ENCODE measurements around the gene OTUB1. TPM values are rescaled to one million over a fixed set of nuclear protein-coding genes. Genes with fewer than 3 reads are reported as not detected.

The OTUB1 gene
- total and polyA plus RNA-seq, 2 of the 4 experiments (the other 2 are of a cell fraction), result 69.0 to 168 TPM

DNA sequence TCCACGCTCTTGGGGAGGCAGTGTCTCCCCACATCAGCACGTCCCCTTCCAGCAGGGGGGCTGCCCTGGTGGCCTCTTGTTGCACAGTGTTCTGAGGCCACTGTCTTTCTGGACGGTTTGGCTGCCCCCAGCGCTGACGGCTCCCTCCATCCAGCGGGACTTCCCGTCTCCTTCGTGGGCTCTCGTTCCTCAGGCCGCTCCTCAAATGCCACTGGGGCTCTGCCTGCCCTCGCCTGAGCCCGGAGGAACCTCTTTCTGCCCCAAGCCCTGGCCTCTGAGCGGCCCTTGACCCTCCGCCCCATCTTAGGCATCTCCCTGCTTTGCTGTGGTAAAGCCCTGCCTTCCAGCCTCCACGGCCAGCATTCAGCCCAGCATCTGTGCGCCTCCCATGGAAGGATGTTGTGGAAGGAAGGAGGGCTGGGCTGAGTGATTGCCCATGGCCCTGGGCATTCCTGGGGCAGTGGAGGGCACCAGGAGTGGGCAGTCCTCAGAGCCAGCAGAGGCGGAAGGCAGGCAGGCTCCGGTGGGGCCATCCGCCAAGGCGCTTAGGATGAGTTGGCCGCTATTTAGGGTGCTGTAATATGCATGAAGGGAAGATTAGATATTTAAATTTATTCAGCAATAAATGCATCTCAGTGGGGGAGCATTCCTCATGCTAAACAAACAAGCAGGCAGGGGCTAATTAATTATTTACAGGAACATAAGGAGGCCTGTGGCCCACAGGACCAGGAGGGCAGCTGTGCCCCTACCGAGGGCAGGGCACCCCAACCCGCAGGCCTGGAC lies 17.8 kb downstream of the OTUB1 start:
- Histone ChIP-seq H3K4me2 (ENCODE audit: low read depth, low read length) (no peak overlapping the region), H2BK5ac (ENCODE audit: low read depth, low read length, poor library complexity, severe bottlenecking) (no peak overlapping the region), H3K4me1 (ENCODE audit: control insufficient read depth, insufficient read depth, low read length) (peaks cover 11% of the 10 kb centered on the region), H3K27ac (ENCODE audit: insufficient read depth, low read length) (no peak overlapping the region), H3K79me1 (ENCODE audit: low read depth in 1 of 2, low read length in 2 of 2) (peaks cover 0 to 4% of the 10 kb centered on the region in 2 experiments; a peak in 1 of 4 replicates), H3K18ac (ENCODE audit: low read depth, low read length) (no peak overlapping the region), H3K4me3 (ENCODE audit: insufficient read depth, low read depth, low read length) (no peak overlapping the region), H2BK20ac (ENCODE audit: low read depth, low read length) (no peak overlapping the region), H4K91ac (ENCODE audit: insufficient read depth, low read depth, low read length) (no peak overlapping the region), H2BK120ac (ENCODE audit: low read depth, low read length) (no peak overlapping the region), H3K9me3 (ENCODE audit: control insufficient read depth, insufficient read depth, low read length) (no peaks in the 10 kb centered on the region), H2AK9ac (replicated peaks; ENCODE audit: low read depth, low read length, poor library complexity) (no peak overlapping the region), H4K5ac (ENCODE audit: low read depth, low read length) (no peak overlapping the region), H3K27me3 (ENCODE audit: control insufficient read depth, insufficient read depth, low read length) (no peaks in the 10 kb centered on the region), H4K20me1 (ENCODE audit: insufficient read depth, low read length) (peaks cover 6% of the 10 kb centered on the region), H3K9ac (ENCODE audit: low read depth, low read length) (no peak overlapping the region), H3K23ac (ENCODE audit: low read depth, low read length) (no peak overlapping the region), H3K36me3 (ENCODE audit: control insufficient read depth, insufficient read depth, low read length) (peaks cover 3% of the 10 kb centered on the region; the same call in 1 of the 2 replicates), H3K14ac (replicated peaks; ENCODE audit: low read depth, low read length) (no peak overlapping the region), H2AFZ (replicated peaks; ENCODE audit: low read length, poor library complexity) (no peak overlapping the region), H3K4ac (ENCODE audit: low read depth, low read length) (no peak overlapping the region), H2BK15ac (ENCODE audit: low read depth, low read length) (no peak overlapping the region), H4K8ac (ENCODE audit: low read depth in 2 of 2, low read length in 2 of 2) (no peak overlapping the region), H2AK5ac (ENCODE audit: low read depth, low read length) (no peak overlapping the region), H3K9me1 (ENCODE audit: insufficient read depth, low read length) (0 out of 2 replicates have a peak, but pooled peaks cover 3% of the 10 kb centered on the region), H3K56ac (ENCODE audit: extremely low read depth, insufficient read depth, low read length) (no peak overlapping the region)
- 78% methylated on average over 9 of the region's 23 CpGs; no CpG with 5 or more reads in 1 of the 2 experiments for WGBS, 2 experiments (ENCODE audit: extremely low coverage in 2 of 2, insufficient read length in 1 of 2)
- no peak for ATAC-seq (ENCODE audit: low read depth)
- no peak for DNase-seq
- ChIA-PET POLR2A (ENCODE audit: unreplicated experiment) (no interaction called here), CTCF (no interaction called here)
- dilution Hi-C loops (cut with HindIII; ENCODE audit: low sequenced_read_pairs, unreplicated experiment), result no loop called here
- TF ChIP-seq RCOR1 (IDR thresholded peaks at IDR 0.05; ENCODE audit: insufficient replicate concordance, low read length), result no peak
- TF ChIP-seq CEBPB (IDR thresholded peaks at IDR 0.05; ENCODE audit: low read depth, low read length), result no peak
- TF ChIP-seq, protein P1, sequence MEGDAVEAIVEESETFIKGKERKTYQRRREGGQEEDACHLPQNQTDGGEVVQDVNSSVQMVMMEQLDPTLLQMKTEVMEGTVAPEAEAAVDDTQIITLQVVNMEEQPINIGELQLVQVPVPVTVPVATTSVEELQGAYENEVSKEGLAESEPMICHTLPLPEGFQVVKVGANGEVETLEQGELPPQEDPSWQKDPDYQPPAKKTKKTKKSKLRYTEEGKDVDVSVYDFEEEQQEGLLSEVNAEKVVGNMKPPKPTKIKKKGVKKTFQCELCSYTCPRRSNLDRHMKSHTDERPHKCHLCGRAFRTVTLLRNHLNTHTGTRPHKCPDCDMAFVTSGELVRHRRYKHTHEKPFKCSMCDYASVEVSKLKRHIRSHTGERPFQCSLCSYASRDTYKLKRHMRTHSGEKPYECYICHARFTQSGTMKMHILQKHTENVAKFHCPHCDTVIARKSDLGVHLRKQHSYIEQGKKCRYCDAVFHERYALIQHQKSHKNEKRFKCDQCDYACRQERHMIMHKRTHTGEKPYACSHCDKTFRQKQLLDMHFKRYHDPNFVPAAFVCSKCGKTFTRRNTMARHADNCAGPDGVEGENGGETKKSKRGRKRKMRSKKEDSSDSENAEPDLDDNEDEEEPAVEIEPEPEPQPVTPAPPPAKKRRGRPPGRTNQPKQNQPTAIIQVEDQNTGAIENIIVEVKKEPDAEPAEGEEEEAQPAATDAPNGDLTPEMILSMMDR (conservative IDR thresholded peaks at IDR 0.05; ENCODE audit: low read depth, low read length), result no peak
- no peak for TF ChIP-seq FOS (IDR thresholded peaks at IDR 0.05; ENCODE audit: low read depth, low read length)
- TF ChIP-seq SMC3 (IDR thresholded peaks at IDR 0.05; ENCODE audit: low read depth, low read length), result no peak
- no TSS peak for BruUV-seq (replicated peaks)
- in situ Hi-C loops (cut with MboI; ENCODE audit: low sequenced_read_pairs), result no loop called here
- intact Hi-C loops (cut with micrococcal nuclease), result loop anchor here (1.0 to 10.0 kb wide), 2 partner anchors 144 to 301 kb away; partner anchors contain the start of genes CATSPERZ and ESRRA
